CD14-positive monocyte (primary cell): Measurements from ENCODE around the gene MKRN3. TPM values are rescaled to one million over a fixed set of nuclear protein-coding genes. Genes with fewer than 3 reads are reported as not detected.
"Not testable (repeated sequence)": the region's sequence is repeated elsewhere in the genome, so short reads cannot be mapped to it uniquely, and the experiment has no call there.

Source experiments
- DNase-seq, 3 donors: peaks; one replicate each; pipeline ENCODE4 v3.0.0-alpha.2; 2011 to 2022
- H2AFZ ChIP-seq: 2 replicates; pipeline ENCODE4 v1.6.0; 2012; ENCODE audit warnings: mild to moderate bottlenecking, low read depth, low read length, inconsistent platforms; ENCODE audit not compliant: insufficient read depth, poor library complexity, severe bottlenecking
- H3K27ac ChIP-seq, 2 donors: 1 replicate in 1 of 2; 2 replicates in 1 of 2; pipeline ENCODE4 v1.5.1; 2012 to 2013; ENCODE audit warnings: low read length in 2 of 2, control low read depth in 1 of 2, inconsistent platforms in 1 of 2, low read depth in 1 of 2, mild to moderate bottlenecking in 1 of 2
- H3K27me3 ChIP-seq, 2 donors: one replicate each; pipeline versions ENCODE4 v1.6.0 to v1.6.1; 2011 to 2013; ENCODE audit warnings: low read length in 2 of 2; ENCODE audit not compliant: control insufficient read depth in 2 of 2, insufficient read depth in 2 of 2
- H3K36me3 ChIP-seq, 2 donors: replicated peaks in 1 of 2; 1 replicate in 1 of 2; 2 replicates in 1 of 2; pipeline versions ENCODE4 v1.5.1 to v1.6.1; 2012 to 2013; ENCODE audit warnings: low read length in 2 of 2, control low read depth in 1 of 2, inconsistent platforms in 1 of 2, mild to moderate bottlenecking in 1 of 2; ENCODE audit not compliant: insufficient read depth in 2 of 2, control insufficient read depth in 1 of 2
- H3K4me1 ChIP-seq, 2 donors: 1 replicate in 1 of 2; 2 replicates in 1 of 2; pipeline versions ENCODE4 v1.5.1 to v1.6.1; 2012 to 2013; ENCODE audit warnings: low read length in 2 of 2, control low read depth in 1 of 2, inconsistent platforms in 1 of 2, mild to moderate bottlenecking in 1 of 2, moderate library complexity in 1 of 2; ENCODE audit not compliant: insufficient read depth in 2 of 2, control insufficient read depth in 1 of 2
- H3K4me2 ChIP-seq: replicated peaks from 2 replicates; pipeline ENCODE3; 2012; ENCODE audit warnings: low read length, moderate library complexity, mild to moderate bottlenecking; ENCODE audit not compliant: poor library complexity, severe bottlenecking; ENCODE audit errors: extremely low read depth
- H3K4me3 ChIP-seq, 3 experiments: fragments of 200-600 bp in 1 of 3; sonication (generic) in 1 of 3; replicated peaks in 1 of 3; 1 replicate in 2 of 3; 2 replicates in 1 of 3; pipeline ENCODE4 v1.5.1; 2011 to 2013; ENCODE audit warnings: low read length in 3 of 3, mild to moderate bottlenecking in 3 of 3, control low read depth in 2 of 3, low read depth in 2 of 3, inconsistent platforms in 1 of 3, moderate library complexity in 1 of 3
- H3K79me2 ChIP-seq: 2 replicates; pipeline ENCODE4 v1.6.0; 2012; ENCODE audit warnings: mild to moderate bottlenecking, control low read depth, inconsistent platforms, low read length, moderate library complexity; ENCODE audit not compliant: insufficient read depth
- H3K9ac ChIP-seq: 2 replicates; pipeline ENCODE4 v1.6.0; 2017; ENCODE audit warnings: low read length, mild to moderate bottlenecking; ENCODE audit not compliant: insufficient read depth, poor library complexity, severe bottlenecking
- H3K9me3 ChIP-seq, 2 donors: replicated peaks in 1 of 2; 1 replicate in 1 of 2; 2 replicates in 1 of 2; pipeline versions ENCODE4 v1.5.1 to v1.6.1; 2012 to 2013; ENCODE audit warnings: low read length in 2 of 2, control low read depth in 1 of 2; ENCODE audit not compliant: control insufficient read depth in 1 of 2, insufficient read depth in 1 of 2
- H4K20me1 ChIP-seq: 2 replicates; pipeline ENCODE4 v1.6.0; 2012; ENCODE audit warnings: mild to moderate bottlenecking, low read length, control low read depth, moderate library complexity; ENCODE audit not compliant: insufficient read depth
- H3K27ac Mint-ChIP-seq, 7 donors: one replicate each; pipeline ENCODE4 v1.8.0; 2020; ENCODE audit warnings: mild to moderate bottlenecking in 7 of 7, mixed read lengths in 7 of 7, moderate library complexity in 6 of 7, inconsistent platforms in 2 of 7
- H3K27me3 Mint-ChIP-seq, 3 donors: one replicate each; pipeline ENCODE4 v1.8.0; 2021 to 2022; ENCODE audit warnings: low read depth in 3 of 3, mild to moderate bottlenecking in 3 of 3, mixed read lengths in 3 of 3, moderate library complexity in 3 of 3, inconsistent platforms in 1 of 3
- H3K36me3 Mint-ChIP-seq, 2 donors: one replicate each; pipeline ENCODE4 v1.8.0; 2020; ENCODE audit warnings: mixed read lengths in 2 of 2, inconsistent platforms in 1 of 2, mild to moderate bottlenecking in 1 of 2
- H3K4me1 Mint-ChIP-seq: one replicate; pipeline ENCODE4 v1.8.0; 2020; ENCODE audit warnings: mild to moderate bottlenecking, mixed read lengths
- H3K4me3 Mint-ChIP-seq, 2 donors: one replicate each; pipeline ENCODE4 v1.8.0; 2020; ENCODE audit warnings: mild to moderate bottlenecking in 2 of 2, mixed read lengths in 2 of 2, moderate library complexity in 1 of 2
- H3K9me3 Mint-ChIP-seq, 7 donors: one replicate each; pipeline ENCODE4 v1.8.0; 2020 to 2022; ENCODE audit warnings: mixed read lengths in 7 of 7, mild to moderate bottlenecking in 6 of 7, moderate library complexity in 6 of 7, inconsistent platforms in 2 of 7
- WGBS: methylation state at CpG from one replicate; pipeline ENCODE4 v1.1.5; 2013; ENCODE audit warnings: missing lambda C conversion rate; ENCODE audit not compliant: insufficient coverage; 5-methylcytosine and 5-hydroxymethylcytosine counted together
- intact Hi-C, 2 donors: fragments of 100-400 bp; cut with micrococcal nuclease; formaldehyde crosslinking; loops; one replicate each; pipeline versions ENCODE4 v1.15.0 to v1.15.1; 2023
- polyA plus RNA-seq, 3 donors: library from polyadenylated mRNA; depleted of rRNA in 1 of 3; unstranded in 2 of 3; stranded (reverse) in 1 of 3; fragments of 300-500 nt in 2 of 3; fragments of >200 nt in 1 of 3; fragmentation: Illumina TruSeq in 2 of 3; gene quantifications; 1 replicate in 2 of 3; 2 replicates in 1 of 3; pipeline ENCODE4 v1.2.3, GENCODE V29; 2012 to 2021
- TF ChIP-seq, protein P1 (sequence below): fragments of 200-600 bp; IDR thresholded peaks from one replicate; pipeline ENCODE4 v1.8.0; 2022; ENCODE audit warnings: antibody characterized with exemption, mild to moderate bottlenecking

The MKRN3 gene
- polyA plus RNA-seq, 3 donors, result 0.33 TPM; not detected in 2

DNA sequence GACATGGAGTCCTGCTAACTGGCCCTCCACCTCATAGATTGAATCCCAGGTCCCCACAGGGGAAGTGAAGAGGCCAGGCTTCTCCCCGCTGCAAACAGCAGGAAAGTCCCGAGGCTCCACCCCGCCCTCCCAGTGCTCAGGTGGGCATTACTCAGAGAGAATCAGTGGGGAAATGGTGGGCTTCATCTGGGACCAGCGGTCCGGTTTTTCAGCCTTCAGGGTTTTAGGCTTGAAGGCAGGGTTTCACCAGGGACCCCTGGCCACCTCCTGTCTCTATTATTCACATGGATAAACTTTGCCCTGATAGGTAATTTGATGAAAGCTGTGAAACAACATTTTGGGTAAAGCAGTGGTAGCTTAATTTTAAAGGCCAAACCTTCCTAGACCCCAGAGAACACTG lies 31.3 kb downstream of the MKRN3 start:
- Histone ChIP-seq H3K27me3 (no peaks in the 10 kb centered on the region), H3K4me3 (no peak overlapping the region), H3K27ac (no peak overlapping the region), H3K79me2 (no peaks in the 10 kb centered on the region), H4K20me1 (no peaks in the 10 kb centered on the region), H3K4me1 (no peaks in the 10 kb centered on the region), H3K9ac (no peak overlapping the region), H3K36me3 (no peaks in the 10 kb centered on the region), H2AFZ (no peak overlapping the region), H3K9me3 (no peaks in the 10 kb centered on the region), H3K4me2 (no peak overlapping the region)
- H3K9me3 Mint-ChIP-seq, result peaks cover 0 to 12% (median 2%) of the 10 kb centered on the region in 7 donors
- no peaks in the 10 kb centered on the region for H3K36me3 Mint-ChIP-seq
- H3K27me3 Mint-ChIP-seq, result peaks cover 2 to 4% (median 3%) of the 10 kb centered on the region in 3 donors
- intact Hi-C loops, result no loop called here
- H3K4me1 Mint-ChIP-seq, result no peaks in the 10 kb centered on the region
- no peak overlapping the region for H3K4me3 Mint-ChIP-seq
- WGBS, result no CpG with 5 or more reads among the region's 5 CpGs
- TF ChIP-seq, protein P1, sequence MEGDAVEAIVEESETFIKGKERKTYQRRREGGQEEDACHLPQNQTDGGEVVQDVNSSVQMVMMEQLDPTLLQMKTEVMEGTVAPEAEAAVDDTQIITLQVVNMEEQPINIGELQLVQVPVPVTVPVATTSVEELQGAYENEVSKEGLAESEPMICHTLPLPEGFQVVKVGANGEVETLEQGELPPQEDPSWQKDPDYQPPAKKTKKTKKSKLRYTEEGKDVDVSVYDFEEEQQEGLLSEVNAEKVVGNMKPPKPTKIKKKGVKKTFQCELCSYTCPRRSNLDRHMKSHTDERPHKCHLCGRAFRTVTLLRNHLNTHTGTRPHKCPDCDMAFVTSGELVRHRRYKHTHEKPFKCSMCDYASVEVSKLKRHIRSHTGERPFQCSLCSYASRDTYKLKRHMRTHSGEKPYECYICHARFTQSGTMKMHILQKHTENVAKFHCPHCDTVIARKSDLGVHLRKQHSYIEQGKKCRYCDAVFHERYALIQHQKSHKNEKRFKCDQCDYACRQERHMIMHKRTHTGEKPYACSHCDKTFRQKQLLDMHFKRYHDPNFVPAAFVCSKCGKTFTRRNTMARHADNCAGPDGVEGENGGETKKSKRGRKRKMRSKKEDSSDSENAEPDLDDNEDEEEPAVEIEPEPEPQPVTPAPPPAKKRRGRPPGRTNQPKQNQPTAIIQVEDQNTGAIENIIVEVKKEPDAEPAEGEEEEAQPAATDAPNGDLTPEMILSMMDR, result no peak
- no peak for DNase-seq
- H3K27ac Mint-ChIP-seq, result no peak overlapping the region

DNA sequence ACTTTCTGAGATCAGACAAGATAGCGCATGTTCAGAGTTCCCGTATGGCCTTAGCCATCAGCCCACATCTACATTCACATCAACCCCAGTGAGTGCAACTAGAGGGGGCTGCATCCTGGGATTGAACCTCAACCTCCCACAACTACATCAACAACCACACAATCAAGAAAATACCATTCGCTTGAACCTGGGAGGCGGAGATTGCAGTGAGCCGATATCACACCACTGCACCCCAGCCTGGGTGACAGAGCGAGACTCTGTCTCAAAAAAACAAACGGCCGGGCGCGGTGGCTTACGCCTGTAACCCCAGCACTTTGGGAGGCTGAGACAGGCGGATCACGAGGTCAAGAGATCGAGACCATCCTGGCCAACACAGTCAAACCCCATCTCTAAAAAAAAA lies 31.8 kb downstream of the MKRN3 start:
- H3K27ac ChIP-seq, H3K4me3 ChIP-seq, H3K4me1 Mint-ChIP-seq, DNase-seq, H3K27me3 Mint-ChIP-seq, H3K27me3 ChIP-seq, H3K79me2 ChIP-seq, H3K4me1 ChIP-seq, H3K36me3 Mint-ChIP-seq, H3K4me3 Mint-ChIP-seq, H3K9ac ChIP-seq, H3K36me3 ChIP-seq, H3K4me2 ChIP-seq, intact Hi-C loops, H3K27ac Mint-ChIP-seq, H4K20me1 ChIP-seq, H3K9me3 ChIP-seq, H2AFZ ChIP-seq: not testable (repeated sequence)
- 90% methylated on average over 10 of the region's 14 CpGs for WGBS
- H3K9me3 Mint-ChIP-seq, result peaks cover 0 to 12% (median 2%) of the 10 kb centered on the region in 7 donors
